Suprapubic skin (tissue), 3 donors: ENCODE results near the gene TRAF3IP1.
"Not testable (repeated sequence)": the region's sequence is repeated elsewhere in the genome, so short reads cannot be mapped to it uniquely, and the experiment has no call there.

Experiments
- CTCF ChIP-seq, 2 donors: fragments of 200-600 bp in 1 of 2; fragments of 450-650 bp in 1 of 2; sonication (generic) in 1 of 2; IDR thresholded peaks; one replicate each; pipeline ENCODE4 v1.5.1; 2016 to 2019; ENCODE audit warnings: antibody characterized with exemption in 2 of 2, mild to moderate bottlenecking in 1 of 2, moderate library complexity in 1 of 2
- POLR2A ChIP-seq, 2 donors: fragments of 450-650 bp; IDR thresholded peaks; one replicate each; pipeline ENCODE4 v1.6.1; 2017; ENCODE audit warnings: antibody characterized with exemption in 2 of 2, mild to moderate bottlenecking in 2 of 2, moderate library complexity in 2 of 2

- TF ChIP-seq CTCF, POLR2A (IDR thresholded peaks at IDR 0.05): not testable (repeated sequence)
Measured at GRCh38 chr2:238335591-238335990, 15.3 kb downstream of the TRAF3IP1 start.
